BJ (cell line): ENCODE results near the gene MRLN. TPM values are rescaled to one million over a fixed set of nuclear protein-coding genes. Genes with fewer than 3 reads are reported as not detected.
"Not testable (repeated sequence)": the region's sequence is repeated elsewhere in the genome, so short reads cannot be mapped to it uniquely, and the experiment has no call there.

Experiments used
- CTCF ChIA-PET: fragments of 350-600 bp; formaldehyde crosslinking; extraction: SDS; loops from one replicate; lab custom pipeline; 2021; ENCODE audit warnings: antibody characterized with exemption, inconsistent platforms; lab: Yijun Ruan, JAX
- POLR2A ChIA-PET: fragments of 300-600 bp; sonication (Branson Sonifier 250); formaldehyde crosslinking; extraction: SDS; loops from one replicate; lab custom pipeline; 2021; ENCODE audit warnings: antibody characterized with exemption; lab: Charles Lee
- DNase-seq: peaks from one replicate; pipeline ENCODE4 v3.0.0-alpha.2; 2011; ENCODE audit warnings: low read depth
- H3K27me3 ChIP-seq: 2 replicates; pipeline ENCODE4 v1.6.0; 2011; ENCODE audit warnings: low read length; ENCODE audit not compliant: control insufficient read depth, insufficient read depth
- H3K36me3 ChIP-seq: 2 replicates; pipeline ENCODE4 v1.5.1; 2011; ENCODE audit warnings: low read length; ENCODE audit not compliant: control insufficient read depth, insufficient read depth
- H3K4me3 ChIP-seq: 2 replicates; pipeline ENCODE4 v1.5.1; 2011; ENCODE audit warnings: low read depth, mild to moderate bottlenecking, control low read depth, low read length
- CTCF ChIP-seq: IDR thresholded peaks from 2 replicates; pipeline ENCODE4 v1.5.1; 2011; ENCODE audit warnings: low read depth, mild to moderate bottlenecking, control low read depth, inconsistent platforms, low read length, moderate library complexity; ENCODE audit not compliant: insufficient read depth
- polyA plus RNA-seq: library from polyadenylated mRNA; depleted of rRNA; stranded (reverse); fragments of >200 nt; gene quantifications from 2 replicates; pipeline ENCODE4 v1.2.3, GENCODE V29; 2011

The MRLN gene
- polyA plus RNA-seq, 1 experiment: not detected

GRCh38 chr10:59791601-59792000, 38.3 kb upstream of the MRLN start:
- ChIA-PET POLR2A (no interaction called here), CTCF (no interaction called here)
- TF ChIP-seq CTCF: no peak
- no peak for DNase-seq
- peaks cover 8% of the 10 kb centered on the region for H3K36me3 ChIP-seq
- no peak overlapping the region for H3K4me3 ChIP-seq
- no peaks in the 10 kb centered on the region for H3K27me3 ChIP-seq

GRCh38 chr10:59790080-59790479, 36.8 kb upstream of the MRLN start:
- DNase-seq, H3K27me3 ChIP-seq, H3K36me3 ChIP-seq, H3K4me3 ChIP-seq, CTCF ChIA-PET: not testable (repeated sequence)
- POLR2A ChIA-PET: interaction anchor here (0.6 kb wide), 1 partner anchor 493 kb away, joined by 4 read pairs; no protein-coding TSS in a partner anchor

GRCh38 chr10:59788914-59789313, 35.7 kb upstream of the MRLN start:
- H3K4me3 ChIP-seq, POLR2A ChIA-PET, H3K36me3 ChIP-seq, CTCF ChIA-PET, H3K27me3 ChIP-seq, DNase-seq: not testable (repeated sequence)

GRCh38 chr10:59787032-59787431, 33.8 kb upstream of the MRLN start:
- H3K36me3 ChIP-seq, POLR2A ChIA-PET, DNase-seq, H3K4me3 ChIP-seq, H3K27me3 ChIP-seq: not testable (repeated sequence)
- CTCF ChIA-PET: interaction anchor here (0.6 kb wide), 1 partner anchor 843 kb away, joined by 3 read pairs; no protein-coding TSS in a partner anchor

GRCh38 chr10:59785476-59785875, 32.2 kb upstream of the MRLN start:
- H3K27me3 ChIP-seq, POLR2A ChIA-PET, H3K4me3 ChIP-seq, H3K36me3 ChIP-seq, DNase-seq: not testable (repeated sequence)
- CTCF ChIA-PET: interaction anchor here (0.6 kb wide), 1 partner anchor 51 kb away, joined by 3 read pairs; no protein-coding TSS in a partner anchor

- DNase-seq: no peak
- Histone ChIP-seq H3K27me3 (no peaks in the 10 kb centered on the region), H3K4me3 (no peak overlapping the region), H3K36me3 (no peaks in the 10 kb centered on the region)
- CTCF ChIA-PET: no interaction called here
- no peak for TF ChIP-seq CTCF
- POLR2A ChIA-PET: no interaction called here
These were observed 28.3 kb upstream of the MRLN start for GRCh38 chr10:59781511-59781910.

GRCh38 chr10:59779756-59780533, 26.7 kb upstream of the MRLN start:
- no peak overlapping the region for H3K4me3 ChIP-seq
- no peak for DNase-seq
- CTCF ChIA-PET: no interaction called here

More at GRCh38 chr10:59779756-59780533, 26.7 kb upstream of the MRLN start:
- no peak for TF ChIP-seq CTCF
- H3K36me3 ChIP-seq: no peaks in the 10 kb centered on the region
- POLR2A ChIA-PET: no interaction called here
- H3K27me3 ChIP-seq: no peaks in the 10 kb centered on the region
